ENCODE measurements around the gene LRIT2.

The LRIT2 gene

DNA sequence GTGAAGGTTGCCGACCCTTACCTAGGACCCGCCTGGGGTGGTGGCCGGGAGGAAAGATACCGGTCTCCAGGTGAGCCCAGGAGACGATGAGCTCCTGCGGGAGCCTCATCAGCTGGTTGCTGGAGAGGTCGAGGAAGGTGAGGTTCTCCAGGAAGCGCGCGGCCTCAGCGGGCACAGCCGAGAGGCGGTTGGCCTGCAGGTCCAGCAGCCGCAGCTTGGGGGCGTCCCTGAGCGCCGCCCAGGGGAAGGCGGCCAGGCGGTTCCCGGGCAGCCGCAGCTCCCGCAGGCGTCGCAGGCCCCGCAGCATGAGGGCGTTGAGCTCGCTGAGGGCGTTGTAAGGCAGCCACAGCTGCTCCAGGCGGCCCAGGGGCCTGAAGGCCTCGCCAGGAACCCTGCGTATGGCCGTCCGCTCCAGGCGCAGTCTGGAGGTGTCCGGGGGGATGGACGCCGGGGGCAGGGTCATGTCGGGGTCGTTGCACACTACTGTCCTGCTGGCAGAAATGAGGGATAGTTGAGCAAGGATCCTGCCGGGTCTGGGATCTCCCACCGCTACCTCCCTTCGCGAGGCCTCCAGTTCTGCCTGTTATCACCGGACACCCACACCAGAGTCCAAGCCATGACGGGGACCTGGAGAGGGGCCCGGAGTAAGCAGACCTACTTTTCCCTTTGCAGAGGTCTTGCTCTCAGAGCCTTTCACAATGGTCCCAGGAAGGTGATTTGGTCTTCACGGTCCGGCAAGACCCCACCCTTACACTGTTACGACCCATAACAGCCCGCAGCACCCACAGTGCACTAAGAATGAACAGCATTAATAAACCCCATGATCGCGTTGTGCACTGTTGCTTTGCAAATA lies 12.1 kb upstream of the LRIT2 start:
- no peak overlapping the region for H3K4me3 ChIP-seq (ENCODE audit: low read depth, low read length)
- TF ChIP-seq, protein P1, sequence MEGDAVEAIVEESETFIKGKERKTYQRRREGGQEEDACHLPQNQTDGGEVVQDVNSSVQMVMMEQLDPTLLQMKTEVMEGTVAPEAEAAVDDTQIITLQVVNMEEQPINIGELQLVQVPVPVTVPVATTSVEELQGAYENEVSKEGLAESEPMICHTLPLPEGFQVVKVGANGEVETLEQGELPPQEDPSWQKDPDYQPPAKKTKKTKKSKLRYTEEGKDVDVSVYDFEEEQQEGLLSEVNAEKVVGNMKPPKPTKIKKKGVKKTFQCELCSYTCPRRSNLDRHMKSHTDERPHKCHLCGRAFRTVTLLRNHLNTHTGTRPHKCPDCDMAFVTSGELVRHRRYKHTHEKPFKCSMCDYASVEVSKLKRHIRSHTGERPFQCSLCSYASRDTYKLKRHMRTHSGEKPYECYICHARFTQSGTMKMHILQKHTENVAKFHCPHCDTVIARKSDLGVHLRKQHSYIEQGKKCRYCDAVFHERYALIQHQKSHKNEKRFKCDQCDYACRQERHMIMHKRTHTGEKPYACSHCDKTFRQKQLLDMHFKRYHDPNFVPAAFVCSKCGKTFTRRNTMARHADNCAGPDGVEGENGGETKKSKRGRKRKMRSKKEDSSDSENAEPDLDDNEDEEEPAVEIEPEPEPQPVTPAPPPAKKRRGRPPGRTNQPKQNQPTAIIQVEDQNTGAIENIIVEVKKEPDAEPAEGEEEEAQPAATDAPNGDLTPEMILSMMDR (IDR thresholded peaks at IDR 0.05; ENCODE audit: insufficient read depth, low read length, missing control alignments): no peak
- CTCF ChIA-PET: interaction anchor here (0.9 kb wide), 1 partner anchor 11 kb away, joined by 3 read pairs; no protein-coding TSS in a partner anchor
- POLR2A ChIA-PET: no interaction called here
- no peak for DNase-seq (ENCODE audit: low read depth, low spot score)

DNA sequence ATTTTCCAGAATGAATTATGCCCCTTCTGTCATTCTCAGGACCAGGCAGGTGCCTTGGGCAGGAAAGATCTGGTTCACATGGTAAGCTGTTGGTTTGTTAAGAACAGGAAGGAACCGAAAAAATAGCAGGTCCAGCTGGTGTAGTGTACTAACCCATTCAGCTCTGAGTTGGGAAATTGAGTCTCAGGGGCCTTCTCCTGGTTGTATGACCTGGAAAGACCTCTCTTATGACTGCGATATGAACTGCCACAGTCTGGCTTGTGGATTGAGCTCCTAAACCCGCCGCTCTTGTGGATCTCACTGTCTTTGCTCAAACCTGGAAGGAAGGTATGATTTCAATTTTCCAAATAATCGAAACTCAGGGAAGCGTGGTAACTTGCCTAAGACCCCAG lies 11.5 kb upstream of the LRIT2 start:
- ChIA-PET CTCF (interaction anchor here (0.7 to 0.9 kb wide), 2 partner anchors 12 to 300 kb away, joined by 3 read pairs; no protein-coding TSS in a partner anchor), POLR2A (no interaction called here)
- TF ChIP-seq, protein P1 (IDR thresholded peaks at IDR 0.05; ENCODE audit: insufficient read depth, low read length, missing control alignments): no peak
- no peak for DNase-seq (ENCODE audit: low read depth, low spot score)
- no peak overlapping the region for H3K4me3 ChIP-seq (ENCODE audit: low read depth, low read length)

DNA sequence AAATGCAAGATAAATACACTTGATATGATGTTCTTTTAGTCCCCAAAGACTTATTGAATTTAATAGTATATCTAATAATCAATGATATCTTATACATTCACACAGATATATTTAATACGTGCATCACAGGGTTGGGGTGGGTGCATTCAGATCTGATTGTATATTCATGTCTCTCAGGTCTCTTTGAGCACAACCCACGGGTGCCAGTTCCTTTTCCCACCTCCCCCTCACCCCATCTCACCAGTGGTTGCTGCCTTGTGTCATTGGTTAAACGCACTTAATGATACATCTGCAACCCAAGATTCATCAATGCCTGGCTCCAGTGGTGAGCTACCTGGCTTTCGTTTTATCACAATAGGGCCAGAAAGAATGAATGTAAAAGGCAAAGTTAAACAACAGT lies 9.8 kb upstream of the LRIT2 start:
- no peak overlapping the region for H3K4me3 ChIP-seq (ENCODE audit: low read depth, low read length)
- TF ChIP-seq, protein P1 (IDR thresholded peaks at IDR 0.05; ENCODE audit: insufficient read depth, low read length, missing control alignments): no peak
- DNase-seq (ENCODE audit: low read depth, low spot score): no peak
- ChIA-PET CTCF (no interaction called here), POLR2A (no interaction called here)

DNA sequence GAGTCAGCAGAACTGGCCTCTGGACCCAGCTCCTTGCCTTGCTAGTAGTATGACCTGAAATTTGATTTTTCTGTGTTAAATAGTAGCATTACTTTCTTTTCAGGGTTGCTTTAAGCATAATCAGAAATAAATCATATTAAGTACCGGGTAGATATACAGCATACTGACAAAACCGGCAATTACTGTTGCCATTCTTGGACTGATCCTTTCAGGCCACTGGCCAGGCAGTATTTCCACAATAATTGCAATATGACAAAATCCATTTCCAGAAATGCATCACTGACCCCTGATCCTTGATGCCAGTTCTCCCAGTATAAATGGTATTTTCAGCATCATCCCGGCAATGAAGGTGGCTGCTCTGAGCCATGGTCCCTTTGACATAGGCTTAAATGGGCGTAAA lies 9.1 kb upstream of the LRIT2 start:
- DNase-seq (ENCODE audit: low read depth, low spot score): no peak
- POLR2A ChIA-PET: no interaction called here
- CTCF ChIA-PET: no interaction called here
- TF ChIP-seq, protein P1 (IDR thresholded peaks at IDR 0.05; ENCODE audit: insufficient read depth, low read length, missing control alignments): no peak
- no peak overlapping the region for H3K4me3 ChIP-seq (ENCODE audit: low read depth, low read length)

DNA sequence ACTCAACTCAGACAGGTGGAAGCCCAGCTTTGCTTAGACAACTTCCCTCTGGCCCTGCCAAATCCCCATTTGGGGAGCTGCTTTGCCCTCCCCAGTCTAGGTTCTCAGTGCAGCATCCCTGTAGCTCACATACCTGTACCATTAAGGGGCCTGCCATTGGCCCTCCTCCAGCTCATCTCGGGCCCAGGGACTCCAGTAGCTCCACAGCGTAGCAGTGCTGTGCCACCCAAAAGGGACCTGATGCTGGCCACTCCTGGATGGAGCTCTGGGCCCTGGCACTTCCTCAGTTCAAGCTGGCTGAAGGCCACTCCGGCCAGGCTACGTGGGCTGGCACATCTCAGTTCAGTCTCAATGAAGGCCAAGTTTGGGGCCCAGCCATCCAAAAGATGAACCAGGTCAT lies 8.6 kb upstream of the LRIT2 start:
- CTCF ChIA-PET: no interaction called here
- POLR2A ChIA-PET: no interaction called here
- TF ChIP-seq, protein P1 (IDR thresholded peaks at IDR 0.05; ENCODE audit: insufficient read depth, low read length, missing control alignments): no peak
- DNase-seq (ENCODE audit: low read depth, low spot score): no peak
- H3K4me3 ChIP-seq (ENCODE audit: low read depth, low read length): no peak overlapping the region

DNA sequence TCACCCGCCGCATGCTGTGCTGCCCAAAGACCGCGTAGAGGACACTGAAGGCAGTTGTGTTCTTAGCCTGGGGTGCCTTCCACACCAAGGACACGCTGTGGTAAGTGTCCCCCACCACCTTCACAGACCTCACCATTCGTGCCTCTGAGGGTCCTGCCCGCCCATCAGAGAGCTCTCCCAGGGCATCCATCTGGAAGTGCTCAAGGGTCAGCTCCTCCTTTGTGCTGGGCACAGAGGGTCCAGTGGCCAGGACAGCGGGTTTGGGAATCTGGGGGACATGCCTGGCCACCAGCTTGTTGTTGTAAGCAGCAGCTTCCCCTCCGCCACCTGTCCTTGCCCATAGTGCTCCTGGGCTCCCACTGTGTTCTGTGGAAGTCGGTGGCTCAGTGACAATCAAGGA lies 7.0 kb upstream of the LRIT2 start:
- TF ChIP-seq, protein P1 (IDR thresholded peaks at IDR 0.05; ENCODE audit: insufficient read depth, low read length, missing control alignments): no peak
- no peak overlapping the region for H3K4me3 ChIP-seq (ENCODE audit: low read depth, low read length)
- POLR2A ChIA-PET: no interaction called here
- CTCF ChIA-PET: no interaction called here
- DNase-seq (ENCODE audit: low read depth, low spot score): no peak
